ENCODE measurements around the gene WIPF2.

GRCh38 chr17:40279402-40279801 lies 60.3 kb downstream of the WIPF2 start:
- TF ChIP-seq, protein P1, sequence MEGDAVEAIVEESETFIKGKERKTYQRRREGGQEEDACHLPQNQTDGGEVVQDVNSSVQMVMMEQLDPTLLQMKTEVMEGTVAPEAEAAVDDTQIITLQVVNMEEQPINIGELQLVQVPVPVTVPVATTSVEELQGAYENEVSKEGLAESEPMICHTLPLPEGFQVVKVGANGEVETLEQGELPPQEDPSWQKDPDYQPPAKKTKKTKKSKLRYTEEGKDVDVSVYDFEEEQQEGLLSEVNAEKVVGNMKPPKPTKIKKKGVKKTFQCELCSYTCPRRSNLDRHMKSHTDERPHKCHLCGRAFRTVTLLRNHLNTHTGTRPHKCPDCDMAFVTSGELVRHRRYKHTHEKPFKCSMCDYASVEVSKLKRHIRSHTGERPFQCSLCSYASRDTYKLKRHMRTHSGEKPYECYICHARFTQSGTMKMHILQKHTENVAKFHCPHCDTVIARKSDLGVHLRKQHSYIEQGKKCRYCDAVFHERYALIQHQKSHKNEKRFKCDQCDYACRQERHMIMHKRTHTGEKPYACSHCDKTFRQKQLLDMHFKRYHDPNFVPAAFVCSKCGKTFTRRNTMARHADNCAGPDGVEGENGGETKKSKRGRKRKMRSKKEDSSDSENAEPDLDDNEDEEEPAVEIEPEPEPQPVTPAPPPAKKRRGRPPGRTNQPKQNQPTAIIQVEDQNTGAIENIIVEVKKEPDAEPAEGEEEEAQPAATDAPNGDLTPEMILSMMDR (IDR thresholded peaks at IDR 0.05; ENCODE audit: poor library complexity), result no peak
- TF ChIP-seq EZH2phosphoT487 (IDR thresholded peaks at IDR 0.05; ENCODE audit: low read depth, severe bottlenecking, unreplicated experiment), result no peak

Data from hepatocyte (in vitro differentiated cells).